Skeletal muscle satellite cell (primary cell): Measurements from ENCODE around the gene TENM4.

Experiments
- H3K27me3 ChIP-seq: 2 replicates; pipeline ENCODE4 v1.7.0; 2013; ENCODE audit warnings: low read length; ENCODE audit not compliant: control insufficient read depth, insufficient read depth
- H3K36me3 ChIP-seq: 2 replicates; pipeline ENCODE4 v1.7.0; 2013; ENCODE audit warnings: mild to moderate bottlenecking, control low read depth, low read length; ENCODE audit not compliant: insufficient read depth
- H3K4me1 ChIP-seq: 2 replicates; pipeline ENCODE4 v1.7.0; 2013; ENCODE audit warnings: low read length; ENCODE audit not compliant: control insufficient read depth, insufficient read depth
- H3K4me2 ChIP-seq: 2 replicates; pipeline ENCODE4 v1.7.0; 2013; ENCODE audit warnings: mild to moderate bottlenecking, low read length
- H3K4me3 ChIP-seq: 2 replicates; pipeline ENCODE4 v1.7.0; 2013; ENCODE audit warnings: low read length
- H3K9ac ChIP-seq: 2 replicates; pipeline ENCODE4 v1.7.0; 2013; ENCODE audit warnings: mild to moderate bottlenecking, low read depth, low read length, moderate library complexity
- H3K9me3 ChIP-seq: replicated peaks from 2 replicates; pipeline ENCODE4 v1.7.0; 2013; ENCODE audit warnings: mild to moderate bottlenecking, control low read depth, low read length

Gene TENM4

GRCh38 chr11:78957476-78958245 is 483.2 kb downstream of the TENM4 start:
- Histone ChIP-seq H3K36me3 (no peaks in the 10 kb centered on the region), H3K4me1 (peaks cover 16% of the 10 kb centered on the region), H3K4me3 (no peak overlapping the region), H3K9ac (peak overlapping the region; percentile 44), H3K27me3 (no peaks in the 10 kb centered on the region), H3K4me2 (peak overlapping the region; percentile 36), H3K9me3 (no peaks in the 10 kb centered on the region)

- Histone ChIP-seq H3K36me3 (no peaks in the 10 kb centered on the region), H3K9ac (no peak overlapping the region), H3K4me2 (no peak overlapping the region), H3K4me3 (no peak overlapping the region), H3K9me3 (no peaks in the 10 kb centered on the region), H3K27me3 (no peaks in the 10 kb centered on the region), H3K4me1 (peaks cover 16% of the 10 kb centered on the region)
These were observed 486.1 kb downstream of the TENM4 start for GRCh38 chr11:78954696-78955095.

GRCh38 chr11:78954261-78954660 is 486.6 kb downstream of the TENM4 start:
- no peaks in the 10 kb centered on the region for H3K9me3 ChIP-seq
- H3K27me3 ChIP-seq: no peaks in the 10 kb centered on the region
- no peak overlapping the region for H3K4me2 ChIP-seq
- H3K9ac ChIP-seq: no peak overlapping the region
- H3K36me3 ChIP-seq: no peaks in the 10 kb centered on the region
- peaks cover 16% of the 10 kb centered on the region for H3K4me1 ChIP-seq
- H3K4me3 ChIP-seq: no peak overlapping the region

GRCh38 chr11:78952890-78953289 is 487.9 kb downstream of the TENM4 start:
- no peak overlapping the region for H3K4me3 ChIP-seq
- no peaks in the 10 kb centered on the region for H3K27me3 ChIP-seq
- no peaks in the 10 kb centered on the region for H3K9me3 ChIP-seq
- no peak overlapping the region for H3K9ac ChIP-seq
- no peak overlapping the region for H3K4me2 ChIP-seq
- peaks cover 12% of the 10 kb centered on the region for H3K4me1 ChIP-seq
- no peaks in the 10 kb centered on the region for H3K36me3 ChIP-seq

GRCh38 chr11:78952175-78952574 is 488.7 kb downstream of the TENM4 start:
- H3K9ac ChIP-seq: no peak overlapping the region
- no peak overlapping the region for H3K4me3 ChIP-seq
- H3K36me3 ChIP-seq: no peaks in the 10 kb centered on the region
- no peaks in the 10 kb centered on the region for H3K9me3 ChIP-seq
- H3K4me2 ChIP-seq: no peak overlapping the region
- H3K27me3 ChIP-seq: no peaks in the 10 kb centered on the region
- H3K4me1 ChIP-seq: peaks cover 5% of the 10 kb centered on the region

GRCh38 chr11:78949976-78950690 is 490.7 kb downstream of the TENM4 start:
- H3K4me1 ChIP-seq: no peaks in the 10 kb centered on the region

GRCh38 chr11:78946945-78947902 is 493.6 kb downstream of the TENM4 start:
- no peaks in the 10 kb centered on the region for H3K4me1 ChIP-seq
- H3K4me3 ChIP-seq: no peak overlapping the region
- H3K36me3 ChIP-seq: no peaks in the 10 kb centered on the region
- no peak overlapping the region for H3K9ac ChIP-seq
- H3K9me3 ChIP-seq: no peaks in the 10 kb centered on the region
- H3K4me2 ChIP-seq: no peak overlapping the region
- no peaks in the 10 kb centered on the region for H3K27me3 ChIP-seq

More at GRCh38 chr11:78949976-78950690, 490.7 kb downstream of the TENM4 start:
- Histone ChIP-seq H3K4me3 (no peak overlapping the region), H3K4me2 (no peak overlapping the region), H3K36me3 (no peaks in the 10 kb centered on the region), H3K9ac (no peak overlapping the region), H3K9me3 (no peaks in the 10 kb centered on the region), H3K27me3 (no peaks in the 10 kb centered on the region)

GRCh38 chr11:78943841-78944240 is 497.0 kb downstream of the TENM4 start:
- H3K27me3 ChIP-seq: no peaks in the 10 kb centered on the region
- H3K4me3 ChIP-seq: no peak overlapping the region
- no peak overlapping the region for H3K9ac ChIP-seq
- H3K4me1 ChIP-seq: no peaks in the 10 kb centered on the region
- H3K36me3 ChIP-seq: no peaks in the 10 kb centered on the region
- H3K4me2 ChIP-seq: no peak overlapping the region
- H3K9me3 ChIP-seq: no peaks in the 10 kb centered on the region

- Histone ChIP-seq H3K27me3 (no peaks in the 10 kb centered on the region), H3K4me2 (no peak overlapping the region), H3K36me3 (no peaks in the 10 kb centered on the region), H3K9me3 (no peaks in the 10 kb centered on the region), H3K4me1 (no peaks in the 10 kb centered on the region), H3K9ac (no peak overlapping the region), H3K4me3 (no peak overlapping the region)
These were observed 497.7 kb downstream of the TENM4 start for GRCh38 chr11:78943154-78943553.

GRCh38 chr11:78941226-78941851 is 499.5 kb downstream of the TENM4 start:
- Histone ChIP-seq H3K4me2 (no peak overlapping the region), H3K4me3 (no peak overlapping the region), H3K9me3 (no peaks in the 10 kb centered on the region), H3K27me3 (no peaks in the 10 kb centered on the region), H3K4me1 (no peaks in the 10 kb centered on the region), H3K36me3 (no peaks in the 10 kb centered on the region), H3K9ac (no peak overlapping the region)
